Left ventricle myocardium inferior (tissue), 1 donor: ENCODE data around the gene NDE1. TPM values are rescaled to one million over a fixed set of nuclear protein-coding genes. Genes with fewer than 3 reads are reported as not detected.

Experiments used
- DNase-seq: peaks from one replicate; pipeline ENCODE4 v3.0.0-alpha.2; 2020
- H3K27ac ChIP-seq: fragments of 200-600 bp; replicated peaks from 2 replicates; pipeline ENCODE4 v1.8.0; 2021
- H3K27me3 ChIP-seq: fragments of 200-600 bp; 2 replicates; pipeline ENCODE4 v1.8.0; 2021; ENCODE audit warnings: low read depth
- H3K36me3 ChIP-seq: fragments of 200-600 bp; 2 replicates; pipeline ENCODE4 v1.8.0; 2021
- H3K4me1 ChIP-seq: fragments of 200-600 bp; 2 replicates; pipeline ENCODE4 v1.8.0; 2021
- H3K4me3 ChIP-seq: fragments of 200-600 bp; 2 replicates; pipeline ENCODE4 v1.8.0; 2021; ENCODE audit warnings: mild to moderate bottlenecking, moderate library complexity
- H3K9me3 ChIP-seq: fragments of 200-600 bp; replicated peaks from 2 replicates; pipeline ENCODE4 v1.8.0; 2021
- intact Hi-C: fragments of 100-400 bp; cut with micrococcal nuclease; formaldehyde crosslinking; loops from one replicate; pipeline ENCODE4 v1.11.0; 2022
- long read RNA-seq: library from polyadenylated mRNA; unstranded; transcript quantifications from one replicate; pipeline ENCODE4 v2.0.0, GENCODE V29; 2021
- total RNA-seq: library from RNA; stranded (reverse); fragmentation: NEBNext Ultra II Directional; extraction: Animal tissue kit (Norgen Biotek cat#: 25700); gene quantifications from one replicate; pipeline ENCODE4 v1.2.1, GENCODE V29; 2021
- TF ChIP-seq, protein P1 (sequence below): fragments of 200-600 bp; IDR thresholded peaks from 2 replicates; pipeline ENCODE4 v1.8.0; 2021; ENCODE audit warnings: antibody characterized with exemption, mild to moderate bottlenecking, borderline replicate concordance
- donor health status: DM: no; HTN: yes; CAD: no; lungs with severe emphysema.

NDE1 gene, protein sequence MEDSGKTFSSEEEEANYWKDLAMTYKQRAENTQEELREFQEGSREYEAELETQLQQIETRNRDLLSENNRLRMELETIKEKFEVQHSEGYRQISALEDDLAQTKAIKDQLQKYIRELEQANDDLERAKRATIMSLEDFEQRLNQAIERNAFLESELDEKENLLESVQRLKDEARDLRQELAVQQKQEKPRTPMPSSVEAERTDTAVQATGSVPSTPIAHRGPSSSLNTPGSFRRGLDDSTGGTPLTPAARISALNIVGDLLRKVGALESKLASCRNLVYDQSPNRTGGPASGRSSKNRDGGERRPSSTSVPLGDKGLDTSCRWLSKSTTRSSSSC
- 16.3 TPM for total RNA-seq
- long read RNA-seq, partial matches to known transcripts, result 4 of 11 reads
- long read RNA-seq, other reads (novel, unspliced or antisense), result 6 of 11 reads

DNA sequence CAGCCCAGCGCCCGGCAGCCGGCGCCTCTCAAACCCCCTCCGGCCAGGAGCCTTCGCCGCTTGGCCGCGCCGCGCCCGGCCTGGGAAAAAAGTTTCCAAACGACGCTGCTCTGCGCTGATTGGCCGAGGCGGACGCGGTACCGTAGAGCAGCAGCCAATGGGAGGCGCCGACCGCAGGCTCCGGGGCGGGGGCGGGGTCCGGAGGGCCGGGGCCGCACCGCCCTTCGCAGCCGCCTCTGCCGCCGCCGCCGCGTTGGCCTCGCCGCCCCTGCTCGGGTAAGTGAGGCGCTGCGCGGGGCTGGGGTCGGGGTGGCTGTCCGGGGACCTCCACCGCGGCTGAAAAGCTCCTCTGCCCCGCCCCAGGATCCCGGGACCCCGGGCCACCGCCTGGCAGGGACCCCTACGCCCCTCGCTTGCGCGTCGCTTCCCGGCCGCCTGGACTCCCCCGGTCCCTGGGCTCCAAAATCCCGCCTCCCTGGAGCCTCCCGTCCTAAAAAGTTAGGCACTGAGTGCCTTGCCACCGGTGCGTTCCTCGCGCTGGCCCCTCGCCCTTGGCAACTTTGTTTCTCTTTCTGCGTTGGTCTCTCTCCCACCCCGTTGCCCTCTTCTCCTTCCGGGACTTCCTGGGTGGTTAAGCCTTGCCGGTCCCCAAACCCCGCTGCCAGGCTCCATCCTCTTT lies at the start of gene NDE1:
NDE1 (plus strand) TSS at position 227 of the 679 bp plus-strand sequence. CDS start 14,534 bp downstream, outside the sequence.
- Histone ChIP-seq H3K4me3 (peak within 1 kb of the TSS; percentile 80), H3K27ac (peak within 1 kb of the TSS; percentile 95), H3K27me3 (no peaks in the 10 kb centered on the region), H3K9me3 (no peaks in the 10 kb centered on the region), H3K36me3 (peaks cover 11% of the 10 kb centered on the region), H3K4me1 (peaks cover 56% of the 10 kb centered on the region)
- intact Hi-C loops, result no loop called here
- peak; percentile 94 for DNase-seq
- TF ChIP-seq, protein P1, sequence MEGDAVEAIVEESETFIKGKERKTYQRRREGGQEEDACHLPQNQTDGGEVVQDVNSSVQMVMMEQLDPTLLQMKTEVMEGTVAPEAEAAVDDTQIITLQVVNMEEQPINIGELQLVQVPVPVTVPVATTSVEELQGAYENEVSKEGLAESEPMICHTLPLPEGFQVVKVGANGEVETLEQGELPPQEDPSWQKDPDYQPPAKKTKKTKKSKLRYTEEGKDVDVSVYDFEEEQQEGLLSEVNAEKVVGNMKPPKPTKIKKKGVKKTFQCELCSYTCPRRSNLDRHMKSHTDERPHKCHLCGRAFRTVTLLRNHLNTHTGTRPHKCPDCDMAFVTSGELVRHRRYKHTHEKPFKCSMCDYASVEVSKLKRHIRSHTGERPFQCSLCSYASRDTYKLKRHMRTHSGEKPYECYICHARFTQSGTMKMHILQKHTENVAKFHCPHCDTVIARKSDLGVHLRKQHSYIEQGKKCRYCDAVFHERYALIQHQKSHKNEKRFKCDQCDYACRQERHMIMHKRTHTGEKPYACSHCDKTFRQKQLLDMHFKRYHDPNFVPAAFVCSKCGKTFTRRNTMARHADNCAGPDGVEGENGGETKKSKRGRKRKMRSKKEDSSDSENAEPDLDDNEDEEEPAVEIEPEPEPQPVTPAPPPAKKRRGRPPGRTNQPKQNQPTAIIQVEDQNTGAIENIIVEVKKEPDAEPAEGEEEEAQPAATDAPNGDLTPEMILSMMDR, result no peak

DNA sequence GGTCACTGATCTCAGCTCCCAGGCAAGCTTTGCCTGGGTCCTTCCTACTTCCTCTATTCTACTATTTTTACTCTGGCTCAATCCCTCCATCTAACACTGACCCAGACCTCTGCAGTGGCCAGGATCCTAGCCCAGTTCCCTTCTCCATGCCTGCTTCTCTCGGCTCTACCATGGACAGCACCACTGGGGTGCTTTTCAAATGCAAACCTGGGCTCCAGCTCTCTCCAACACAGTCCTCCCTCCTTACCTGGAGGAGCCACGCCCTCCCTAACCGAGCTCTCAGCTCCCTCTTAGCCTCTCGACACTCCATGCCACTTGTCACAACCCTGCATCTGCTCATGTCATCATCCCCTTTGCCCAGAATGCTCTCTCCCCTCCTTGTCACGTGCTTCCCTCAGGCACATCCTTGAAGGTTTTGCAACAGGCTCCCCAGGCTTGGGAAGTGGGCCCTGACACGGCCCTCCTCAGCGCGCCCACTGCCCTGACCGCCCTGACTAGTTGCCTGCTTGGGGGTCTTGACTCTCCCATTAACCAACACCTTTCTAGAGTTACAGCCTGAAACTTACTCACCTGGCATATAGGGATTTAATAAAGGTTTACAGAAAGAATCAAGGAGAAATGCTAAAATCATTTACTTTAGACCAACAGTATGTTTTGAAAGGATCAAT lies 48.7 kb upstream of the NDE1 start:
- TF ChIP-seq, protein P1, result no peak
- Histone ChIP-seq H3K9me3 (no peaks in the 10 kb centered on the region), H3K27ac (no peak overlapping the region), H3K36me3 (peaks cover 93% of the 10 kb centered on the region), H3K4me3 (no peak overlapping the region), H3K4me1 (peaks cover 12% of the 10 kb centered on the region), H3K27me3 (no peaks in the 10 kb centered on the region)
- intact Hi-C loops, result no loop called here
- no peak for DNase-seq

DNA sequence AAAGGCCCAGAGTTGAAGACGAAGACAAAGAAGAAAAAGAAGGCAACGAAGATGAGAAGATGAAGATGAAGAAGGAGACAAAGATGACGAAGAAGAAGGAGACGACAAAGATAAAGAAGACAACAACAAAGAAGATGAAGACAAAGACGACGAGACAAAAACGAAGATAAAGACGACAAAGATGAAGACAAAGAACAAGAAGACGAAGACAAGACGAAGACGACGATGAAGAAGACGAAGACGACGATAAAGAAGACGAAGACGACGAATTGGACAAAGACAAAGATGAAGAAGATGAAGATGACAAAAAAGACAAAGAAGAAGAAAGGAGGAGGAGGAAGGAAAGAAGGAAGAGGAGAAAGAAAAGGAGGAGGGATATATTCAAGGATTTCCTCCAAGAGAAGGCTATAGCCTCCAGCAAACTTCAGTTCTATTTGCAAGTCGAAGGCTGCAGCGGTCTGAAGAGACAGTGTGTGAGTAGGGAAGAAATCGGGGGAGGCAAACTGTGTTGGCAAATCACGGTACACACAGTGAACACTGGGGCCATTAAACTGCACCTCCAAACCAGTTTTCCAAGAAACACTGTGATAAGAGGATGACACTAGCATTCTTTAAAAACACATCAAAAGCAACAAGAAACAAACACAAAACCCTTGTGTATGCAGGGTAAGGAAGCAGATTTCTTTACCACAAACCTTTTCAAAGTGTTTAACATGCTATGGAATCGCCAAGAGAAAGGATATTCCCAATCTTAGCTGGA lies 47.6 kb upstream of the NDE1 start:
- Histone ChIP-seq H3K27ac (no peak overlapping the region), H3K9me3 (no peaks in the 10 kb centered on the region), H3K36me3 (peaks cover 93% of the 10 kb centered on the region), H3K4me1 (peaks cover 21% of the 10 kb centered on the region), H3K4me3 (no peak overlapping the region), H3K27me3 (no peaks in the 10 kb centered on the region)
- intact Hi-C loops, result no loop called here
- no peak for DNase-seq
- TF ChIP-seq, protein P1, result no peak

DNA sequence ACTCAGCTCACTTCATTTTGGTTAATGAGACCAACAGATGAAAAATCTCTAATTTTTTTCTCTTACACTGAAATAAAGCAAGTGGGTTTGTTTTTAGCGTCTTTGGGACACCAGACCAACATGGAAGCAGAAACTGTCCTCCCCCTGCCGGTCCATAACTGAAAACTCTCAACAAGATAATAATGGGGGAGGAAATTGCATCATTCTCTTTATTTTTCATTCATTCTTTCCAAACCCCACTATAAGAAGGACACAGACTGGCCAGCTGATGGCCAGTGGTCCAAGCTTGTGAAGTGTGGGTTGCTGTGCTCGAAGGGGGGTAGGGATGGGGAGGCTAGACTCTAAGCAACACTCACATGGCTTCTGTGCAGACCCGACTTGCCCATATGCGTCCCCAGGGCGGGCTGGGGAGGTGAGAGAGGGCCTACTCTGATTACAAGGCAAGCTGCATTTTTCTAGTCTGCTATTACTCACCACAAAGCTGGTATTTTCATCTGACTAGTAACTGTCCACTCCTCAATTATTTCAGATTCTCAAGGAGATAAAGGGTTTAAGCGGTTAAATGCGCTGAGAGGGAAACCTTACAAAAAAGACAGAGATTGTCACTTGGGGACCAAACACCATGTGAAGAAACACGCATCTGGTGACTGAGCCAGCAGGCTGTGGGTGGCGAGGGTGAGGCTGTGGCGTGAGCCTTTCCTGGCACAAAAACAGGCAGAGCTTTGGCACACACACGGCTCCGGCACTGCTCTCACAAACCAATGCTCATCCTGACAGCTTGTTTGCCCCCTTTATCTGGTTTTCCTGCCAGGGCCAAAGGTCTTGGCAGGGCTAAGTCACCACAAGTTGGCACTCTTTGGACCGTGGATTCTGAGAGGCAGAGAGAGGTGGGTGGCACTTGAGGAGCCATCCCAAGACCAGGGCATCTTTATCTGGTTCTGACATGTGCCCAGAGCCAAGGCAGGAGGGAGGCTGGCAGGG lies 45.3 kb upstream of the NDE1 start:
- TF ChIP-seq, protein P1, result no peak
- no peak overlapping the region for H3K27ac ChIP-seq
- H3K27me3 ChIP-seq, result no peaks in the 10 kb centered on the region
- H3K4me1 ChIP-seq, result peaks cover 29% of the 10 kb centered on the region
- H3K36me3 ChIP-seq, result peaks cover 91% of the 10 kb centered on the region
- intact Hi-C loops, result no loop called here
- H3K4me3 ChIP-seq, result no peak overlapping the region
- no peak for DNase-seq
- no peaks in the 10 kb centered on the region for H3K9me3 ChIP-seq
